GM10266 (cell line): ENCODE measurements around the gene NAALADL2.

Experiments used
- DNase-seq: peaks from one replicate; pipeline ENCODE4 v3.0.0; 2012; ENCODE audit errors: extremely low spot score
- CTCF ChIP-seq: IDR thresholded peaks from 2 replicates; pipeline ENCODE4 v1.5.1; 2012; ENCODE audit warnings: mild to moderate bottlenecking, low read depth; ENCODE audit not compliant: control insufficient read depth, insufficient read depth; ENCODE audit errors: missing control alignments

Gene NAALADL2

GRCh38 chr3:175246766-175247165, 387.6 kb downstream of the NAALADL2 start:
- no peak for DNase-seq
- no peak for TF ChIP-seq CTCF

GRCh38 chr3:175247629-175248028, 388.5 kb downstream of the NAALADL2 start:
- DNase-seq: no peak
- no peak for TF ChIP-seq CTCF

GRCh38 chr3:175248832-175249231, 389.7 kb downstream of the NAALADL2 start:
- TF ChIP-seq CTCF: no peak
- DNase-seq: no peak

GRCh38 chr3:175255698-175256097, 396.6 kb downstream of the NAALADL2 start:
- no peak for TF ChIP-seq CTCF
- no peak for DNase-seq

- no peak for DNase-seq
- no peak for TF ChIP-seq CTCF
These were observed 398.0 kb downstream of the NAALADL2 start for GRCh38 chr3:175257123-175257522.

GRCh38 chr3:175258763-175259162, 399.6 kb downstream of the NAALADL2 start:
- TF ChIP-seq CTCF: no peak
- DNase-seq: no peak

GRCh38 chr3:175260145-175260794, 401.1 kb downstream of the NAALADL2 start:
- no peak for TF ChIP-seq CTCF
- no peak for DNase-seq
